Heart left ventricle (tissue), 16 donors: ENCODE data around the gene TGM4. TPM values are rescaled to one million over a fixed set of nuclear protein-coding genes. Genes with fewer than 3 reads are reported as not detected.

Source experiments
- ATAC-seq, 4 donors: fragments of 200-7000 bp; cut with Tn5 transposase; one replicate each; pipeline ENCODE4 v1.9.1; 2020 to 2022; ENCODE audit warnings: moderate library complexity in 4 of 4, mild to moderate bottlenecking in 3 of 4, moderate number of reproducible peaks in 1 of 4
- DNase-seq, 5 donors: peaks; one replicate each; pipeline ENCODE4 v3.0.0-alpha.2; 2020
- H3K27ac ChIP-seq, 12 donors: fragments of 200-600 bp; sonication (generic) in 4 of 12; one replicate each; pipeline versions ENCODE4 v1.5.0 to v1.8.0; 2016 to 2022; ENCODE audit warnings: mild to moderate bottlenecking in 2 of 12
- H3K27me3 ChIP-seq, 9 donors: fragments of 200-600 bp; sonication (generic) in 2 of 9; one replicate each; pipeline versions ENCODE4 v1.5.1 to v1.8.0; 2016 to 2022; ENCODE audit warnings: mild to moderate bottlenecking in 3 of 9
- H3K36me3 ChIP-seq, 9 donors: fragments of 200-600 bp; sonication (generic) in 2 of 9; one replicate each; pipeline versions ENCODE4 v1.5.0 to v1.8.0; 2018 to 2022; ENCODE audit warnings: mild to moderate bottlenecking in 2 of 9
- H3K4me1 ChIP-seq, 12 donors: fragments of 200-600 bp; sonication (generic) in 4 of 12; one replicate each; pipeline versions ENCODE4 v1.5.0 to v1.8.0; 2016 to 2022; ENCODE audit warnings: mild to moderate bottlenecking in 3 of 12
- H3K4me3 ChIP-seq, 12 donors: fragments of 200-600 bp; sonication (generic) in 4 of 12; one replicate each; pipeline versions ENCODE4 v1.5.0 to v1.8.0; 2017 to 2022; ENCODE audit warnings: mild to moderate bottlenecking in 9 of 12, moderate library complexity in 4 of 12
- H3K9me3 ChIP-seq, 12 donors: fragments of 200-600 bp; sonication (generic) in 4 of 12; one replicate each; pipeline versions ENCODE4 v1.5.0 to v1.8.0; 2016 to 2022; ENCODE audit warnings: mild to moderate bottlenecking in 1 of 12
- CTCF ChIP-seq, 12 donors: fragments of 200-600 bp; sonication (generic) in 4 of 12; IDR thresholded peaks; one replicate each; pipeline versions ENCODE4 v1.5.0 to v1.8.0; 2018 to 2022; ENCODE audit warnings: antibody characterized with exemption in 12 of 12, mild to moderate bottlenecking in 5 of 12
- POLR2A ChIP-seq, 2 donors: fragments of 450-650 bp; IDR thresholded peaks; one replicate each; pipeline ENCODE4 v1.6.1; 2017; ENCODE audit warnings: antibody characterized with exemption in 2 of 2, mild to moderate bottlenecking in 2 of 2, moderate library complexity in 2 of 2
- WGBS, 4 donors: extraction: QIAGEN DNeasy Blood & Tissue Kit in 2 of 4; methylation state at CpG; one replicate each; pipeline versions ENCODE4 v1.1.5 to v1.1.7; 2013 to 2018; 5-methylcytosine and 5-hydroxymethylcytosine counted together
- intact Hi-C, 10 donors: fragments of 100-400 bp; cut with DNase I; formaldehyde crosslinking; loops; one replicate each; pipeline versions ENCODE4 v1.11.1 to v1.14.2; 2022
- polyA plus RNA-seq, 2 donors: library from polyadenylated mRNA; stranded (reverse); fragments of 200-250 nt; gene quantifications; one replicate each; pipeline ENCODE4 v1.2.3, GENCODE V29; 2013
- total RNA-seq, 9 donors: library from RNA; depleted of rRNA in 2 of 9; stranded (reverse); fragments of >200 nt in 2 of 9; fragmentation: NEBNext Ultra II Directional in 3 of 9; extraction: Animal tissue kit (Norgen Biotek cat#: 25700) in 3 of 9; gene quantifications; one replicate each; pipeline versions ENCODE4 v1.1.0 to v1.2.4, GENCODE V29; 2016 to 2023
- donor health status: ischemic (EF 13 %, LVEDD 7.1; RV severe dilation, severe dysfunction).
- donor health status: healthy with polysubstance abuse.
- donor health status: DM: no; HTN: yes; CAD: no.
- donor health status: DM: no; HTN: no; CAD: no.
- donor health status: ischemic (EF 25% LVEDD 6.9; RV normal size, moderate dysfunction).
- donor health status: ischemic (EF 25% LVEDD 5.7; RV mildly dilated, moderate dysfunction).
- donor health status: healthy.
- donor health status: DM: yes; HTN: yes; CAD: no.
- donor health status: ischemic (EF 35%, LVEDD 5.7; RV mildly dilated, moderate dysfunction).
- donor health status: nonischemic (EF 11% LVEDD 7.7; RV severe dilation, severe dysfunction).
- donor health status: DM: yes; HTN: yes; CAD: no.
- donor health status: PGD.
- donor health status: ischemic (EF 29% LVEDD 5.4; RV normal size, mild dysfunction).
- donor health status: nonischemic (EF 23%, LVEDD 6.1; RV moderate dilation, normal function).

TGM4 gene
- total and polyA plus RNA-seq, 11 donors = 0.66 TPM; not detected in 10

- intact Hi-C loops = no loop called here
- 43 to 56% (median 51%) methylated on average over 4 of the region's 4 CpGs for WGBS, 4 donors
- Histone ChIP-seq H3K4me1 (no peaks in the 10 kb centered on the region), H3K27me3 (peaks cover 0 to 9% (median 0%) of the 10 kb centered on the region in 9 donors), H3K4me3 (no peak overlapping the region), H3K27ac (no peak overlapping the region), H3K9me3 (no peaks in the 10 kb centered on the region), H3K36me3 (no peaks in the 10 kb centered on the region)
- TF ChIP-seq CTCF (IDR thresholded peaks at IDR 0.05) (no peak), POLR2A (IDR thresholded peaks at IDR 0.05) (no peak)
- ATAC-seq (no peak), DNase-seq (peak in 1 of 5 donors; percentile 35)
These were observed 11.2 kb downstream of the TGM4 start for GRCh38 chr3:44885618-44886017.

GRCh38 chr3:44886561-44886960 lies 12.2 kb downstream of the TGM4 start:
- H3K4me1 ChIP-seq = no peaks in the 10 kb centered on the region
- 68 to 76% (median 71%) methylated on average over 3 of the region's 3 CpGs for WGBS, 4 donors
- H3K4me3 ChIP-seq = no peak overlapping the region
- intact Hi-C loops = no loop called here
- ATAC-seq (no peak), DNase-seq (no peak)
- no peaks in the 10 kb centered on the region for H3K9me3 ChIP-seq
- H3K27me3 ChIP-seq = peaks cover 0 to 9% (median 0%) of the 10 kb centered on the region in 9 donors
- TF ChIP-seq POLR2A (IDR thresholded peaks at IDR 0.05) = no peak
- TF ChIP-seq CTCF (IDR thresholded peaks at IDR 0.05) = no peak
- H3K27ac ChIP-seq = no peak overlapping the region
- no peaks in the 10 kb centered on the region for H3K36me3 ChIP-seq

- H3K9me3 ChIP-seq = no peaks in the 10 kb centered on the region
- no peaks in the 10 kb centered on the region for H3K4me1 ChIP-seq
- ATAC-seq (no peak), DNase-seq (no peak)
- TF ChIP-seq CTCF (IDR thresholded peaks at IDR 0.05) (no peak), POLR2A (IDR thresholded peaks at IDR 0.05) (no peak)
- H3K36me3 ChIP-seq = no peaks in the 10 kb centered on the region
- H3K27me3 ChIP-seq = peaks cover 0 to 9% (median 0%) of the 10 kb centered on the region in 9 donors
- intact Hi-C loops = no loop called here
- 71 to 80% (median 77%) methylated on average over 7 of the region's 7 CpGs for whole genome bisulfite sequencing, 4 donors
- H3K27ac ChIP-seq = no peak overlapping the region
- no peak overlapping the region for H3K4me3 ChIP-seq
These were observed 12.7 kb downstream of the TGM4 start for GRCh38 chr3:44887101-44887500.

GRCh38 chr3:44890258-44890657 lies 15.8 kb downstream of the TGM4 start:
- 44 to 57% (median 50%) methylated on average over 2 to 3 of the region's 3 CpGs for WGBS, 4 donors
- Histone ChIP-seq H3K4me3 (no peak overlapping the region), H3K27me3 (peaks cover 0 to 9% (median 0%) of the 10 kb centered on the region in 9 donors), H3K27ac (no peak overlapping the region), H3K9me3 (no peaks in the 10 kb centered on the region), H3K36me3 (no peaks in the 10 kb centered on the region), H3K4me1 (no peaks in the 10 kb centered on the region)
- TF ChIP-seq CTCF (IDR thresholded peaks at IDR 0.05) (no peak), POLR2A (IDR thresholded peaks at IDR 0.05) (no peak)
- intact Hi-C loops = no loop called here
- ATAC-seq (no peak), DNase-seq (no peak)
